ENCODE data around the gene ALDH4A1.

- no peak for TF ChIP-seq CTCF (IDR thresholded peaks at IDR 0.05)
- no peak for TF ChIP-seq ZNF138 (CRISPR knock-in tag; conservative IDR thresholded peaks at IDR 0.05)
- TF ChIP-seq CREM (CRISPR knock-in tag; IDR thresholded peaks at IDR 0.05): no peak
- TF ChIP-seq ZNF416 (CRISPR knock-in tag; IDR thresholded peaks at IDR 0.05): no peak
- no peak for TF ChIP-seq SMAD3 (CRISPR knock-in tag; IDR thresholded peaks at IDR 0.05; ENCODE audit: borderline replicate concordance)
- no peak for TF ChIP-seq PRRX2 (CRISPR knock-in tag; IDR thresholded peaks at IDR 0.05)
- TF ChIP-seq MXD4 (CRISPR knock-in tag; IDR thresholded peaks at IDR 0.05; ENCODE audit: borderline replicate concordance): no peak
- TF ChIP-seq NR1H2 (CRISPR knock-in tag; IDR thresholded peaks at IDR 0.05): no peak
- TF ChIP-seq CREB1 (CRISPR knock-in tag; IDR thresholded peaks at IDR 0.05): no peak
- no peak for TF ChIP-seq MAX (CRISPR knock-in tag; IDR thresholded peaks at IDR 0.05)
- TF ChIP-seq ERG (CRISPR knock-in tag; IDR thresholded peaks at IDR 0.05): no peak
- TF ChIP-seq AFF4 (CRISPR knock-in tag; IDR thresholded peaks at IDR 0.05; ENCODE audit: borderline replicate concordance): no peak
- TF ChIP-seq ATF6 (CRISPR knock-in tag; IDR thresholded peaks at IDR 0.05): no peak
Measured at GRCh38 chr1:18950401-18951026, 48.2 kb upstream of the ALDH4A1 start.
